Upper lobe of left lung (tissue), 4 donors: ENCODE measurements around the gene PRIMPOL.

Source experiments
- CTCF ChIP-seq, 6 experiments: fragments of 450-650 bp in 4 of 6; fragments of 200-600 bp in 2 of 6; sonication (generic) in 2 of 6; IDR thresholded peaks; one replicate each; pipeline ENCODE4 v1.5.1; 2016 to 2019; ENCODE audit warnings: antibody characterized with exemption in 6 of 6
- EP300 ChIP-seq, 4 donors: sonication (generic); formaldehyde crosslinking; IDR thresholded peaks; one replicate each; pipeline ENCODE4 v1.5.1; 2017; ENCODE audit warnings: antibody characterized with exemption in 4 of 4, control low read depth in 2 of 4
- POLR2A ChIP-seq, 4 donors: fragments of 450-650 bp; IDR thresholded peaks; one replicate each; pipeline ENCODE4 v1.5.1; 2016 to 2017; ENCODE audit warnings: antibody characterized with exemption in 4 of 4, mild to moderate bottlenecking in 2 of 4
- POLR2AphosphoS5 ChIP-seq, 2 donors: sonication (generic); formaldehyde crosslinking; IDR thresholded peaks; one replicate each; pipeline ENCODE4 v1.5.1; 2017; ENCODE audit warnings: antibody characterized with exemption in 2 of 2

- TF ChIP-seq CTCF (IDR thresholded peaks at IDR 0.05) (peak in 2 of 6 experiments; percentile 37 to 55), POLR2AphosphoS5 (IDR thresholded peaks at IDR 0.05) (peak; percentile 71 to 83), EP300 (IDR thresholded peaks at IDR 0.05) (peak in 1 of 4 donors; percentile 85), POLR2A (IDR thresholded peaks at IDR 0.05) (peak; percentile 17 to 60 (median 36))
Measured at GRCh38 chr4:184733654-184734524, 84.4 kb downstream of the PRIMPOL start, which contains the start of gene CENPU.
